Lung (tissue), 12 donors: ENCODE measurements around the gene PANK3. TPM values are rescaled to one million over a fixed set of nuclear protein-coding genes. Genes with fewer than 3 reads are reported as not detected.
A peak's percentile ranks its signal among the peaks of the same experiment; 100 is the strongest.
"Not testable (repeated sequence)": the region's sequence is repeated elsewhere in the genome, so short reads cannot be mapped to it uniquely, and the experiment has no call there.

Experiments
- ATAC-seq: fragments of 200-7000 bp; cut with Tn5 transposase; one replicate; pipeline ENCODE4 v1.9.1; 2020; ENCODE audit warnings: moderate number of reproducible peaks; ENCODE audit not compliant: insufficient read depth, low FRiP score
- DNase-seq, 3 donors: peaks; one replicate each; pipeline ENCODE4 v3.0.0-alpha.2; 2013 to 2017
- H3K27ac ChIP-seq, 2 donors: one replicate each; pipeline ENCODE4 v1.5.1; 2013; ENCODE audit warnings: mild to moderate bottlenecking in 2 of 2, moderate library complexity in 2 of 2, control low read depth in 1 of 2, inconsistent platforms in 1 of 2, low read depth in 1 of 2, low read length in 1 of 2
- H3K27me3 ChIP-seq, 3 donors: one replicate each; pipeline ENCODE4 v1.5.1; 2013; ENCODE audit warnings: low read length in 2 of 3; ENCODE audit not compliant: control insufficient read depth in 3 of 3, insufficient read depth in 3 of 3
- H3K36me3 ChIP-seq, 4 donors: one replicate each; pipeline ENCODE4 v1.5.1; 2013; ENCODE audit warnings: low read length in 4 of 4, mild to moderate bottlenecking in 1 of 4, moderate library complexity in 1 of 4; ENCODE audit not compliant: control insufficient read depth in 4 of 4, insufficient read depth in 4 of 4
- H3K4me1 ChIP-seq, 5 donors: one replicate each; pipeline ENCODE4 v1.5.1; 2013; ENCODE audit warnings: low read length in 5 of 5, mild to moderate bottlenecking in 2 of 5, moderate library complexity in 1 of 5; ENCODE audit not compliant: control insufficient read depth in 5 of 5, insufficient read depth in 5 of 5
- H3K4me3 ChIP-seq: one replicate; pipeline ENCODE4 v1.5.1; 2013; ENCODE audit warnings: mild to moderate bottlenecking, control low read depth, moderate library complexity
- H3K9ac ChIP-seq, 2 donors: one replicate each; pipeline ENCODE4 v1.5.1; 2013; ENCODE audit warnings: low read length in 2 of 2, control low read depth in 1 of 2; ENCODE audit not compliant: insufficient read depth in 1 of 2
- H3K9me3 ChIP-seq, 4 donors: one replicate each; pipeline ENCODE4 v1.5.1; 2013; ENCODE audit warnings: low read length in 3 of 4, mild to moderate bottlenecking in 1 of 4, moderate library complexity in 1 of 4; ENCODE audit not compliant: control insufficient read depth in 4 of 4, insufficient read depth in 3 of 4
- WGBS, 2 donors: extraction: QIAGEN DNeasy Blood & Tissue Kit; methylation state at CpG; one replicate each; pipeline ENCODE4 v1.1.7; 2013; 5-methylcytosine and 5-hydroxymethylcytosine counted together
- polyA plus RNA-seq, 2 donors: library from polyadenylated mRNA; stranded (reverse); fragments of 200-250 nt; gene quantifications; one replicate each; pipeline ENCODE4 v1.2.1, GENCODE V29; 2013
- total RNA-seq, 2 donors: library from RNA; depleted of rRNA in 1 of 2; stranded (reverse); fragments of >200 nt in 1 of 2; gene quantifications; one replicate each; pipeline ENCODE4 v1.2.1, GENCODE V29; 2014 to 2021
- TF ChIP-seq, protein P1 (sequence below): IDR thresholded peaks from 2 replicates; pipeline ENCODE4 v1.5.1; 2012; ENCODE audit warnings: mild to moderate bottlenecking; ENCODE audit errors: control extremely low read depth, extremely low read depth
- donor health status: control.
- donor health status: control.
- donor health status: Bipolar disorder and iron deficiency.
- donor health status: healthy.
- donor health status: DM: yes; HTN: yes; CAD: no.

Gene PANK3
- total and polyA plus RNA-seq, 4 donors, result 6.4 to 71.6 (median 30.9) TPM

GRCh38 chr5:168585119-168585856 is 6.1 kb upstream of the PANK3 start:
- DNase-seq, result peak in 2 of 3 donors; percentile 34 to 43
- WGBS, 2 donors, result 70% methylated on average over 5 of the region's 5 CpGs

DNA sequence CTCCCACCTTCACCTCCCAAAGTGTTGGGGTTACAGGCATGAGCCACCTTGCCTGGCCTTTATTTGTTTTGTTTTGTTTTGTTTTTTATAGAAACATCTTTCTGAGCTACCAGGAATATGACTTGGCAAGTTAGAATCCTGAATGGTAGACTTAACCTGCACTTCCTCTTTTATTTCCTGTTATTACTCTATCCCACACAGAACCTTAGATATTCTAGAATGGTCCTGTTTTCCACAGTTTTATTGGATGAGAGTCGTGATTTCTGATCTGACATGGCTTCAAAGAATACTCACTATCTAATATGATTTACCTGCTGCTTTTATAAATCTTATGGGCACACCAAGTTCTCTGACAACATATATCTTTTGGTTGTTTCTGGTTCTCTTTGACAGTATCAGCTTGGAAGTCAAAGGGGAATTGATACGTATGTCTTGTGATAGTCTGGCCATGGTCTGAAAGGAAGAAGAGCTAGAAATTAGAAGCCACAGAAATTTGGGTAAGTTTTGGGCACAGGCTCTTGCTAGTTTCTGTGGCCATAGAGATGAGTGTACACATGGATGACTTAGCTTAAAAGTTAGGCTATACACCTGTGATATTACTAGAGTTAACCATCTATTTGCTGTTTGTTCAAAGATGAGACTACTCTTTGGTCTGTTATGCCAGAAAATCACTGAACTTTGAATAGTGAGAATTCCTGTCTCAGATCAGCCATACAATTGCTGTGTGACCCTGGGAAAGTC is 4.7 kb upstream of the PANK3 start:
- H3K9ac ChIP-seq, result no peak overlapping the region
- H3K9me3 ChIP-seq, result peaks cover 0 to 3% (median 0%) of the 10 kb centered on the region in 4 donors
- H3K4me1 ChIP-seq, result peaks cover 0 to 5% (median 0%) of the 10 kb centered on the region in 5 donors
- TF ChIP-seq, protein P1, sequence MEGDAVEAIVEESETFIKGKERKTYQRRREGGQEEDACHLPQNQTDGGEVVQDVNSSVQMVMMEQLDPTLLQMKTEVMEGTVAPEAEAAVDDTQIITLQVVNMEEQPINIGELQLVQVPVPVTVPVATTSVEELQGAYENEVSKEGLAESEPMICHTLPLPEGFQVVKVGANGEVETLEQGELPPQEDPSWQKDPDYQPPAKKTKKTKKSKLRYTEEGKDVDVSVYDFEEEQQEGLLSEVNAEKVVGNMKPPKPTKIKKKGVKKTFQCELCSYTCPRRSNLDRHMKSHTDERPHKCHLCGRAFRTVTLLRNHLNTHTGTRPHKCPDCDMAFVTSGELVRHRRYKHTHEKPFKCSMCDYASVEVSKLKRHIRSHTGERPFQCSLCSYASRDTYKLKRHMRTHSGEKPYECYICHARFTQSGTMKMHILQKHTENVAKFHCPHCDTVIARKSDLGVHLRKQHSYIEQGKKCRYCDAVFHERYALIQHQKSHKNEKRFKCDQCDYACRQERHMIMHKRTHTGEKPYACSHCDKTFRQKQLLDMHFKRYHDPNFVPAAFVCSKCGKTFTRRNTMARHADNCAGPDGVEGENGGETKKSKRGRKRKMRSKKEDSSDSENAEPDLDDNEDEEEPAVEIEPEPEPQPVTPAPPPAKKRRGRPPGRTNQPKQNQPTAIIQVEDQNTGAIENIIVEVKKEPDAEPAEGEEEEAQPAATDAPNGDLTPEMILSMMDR, result no peak
- no peak overlapping the region for H3K27ac ChIP-seq
- H3K4me3 ChIP-seq, result no peak overlapping the region
- ATAC-seq (no peak), DNase-seq (no peak)
- H3K27me3 ChIP-seq, result no peaks in the 10 kb centered on the region
- WGBS, 2 donors, result 59 to 71% methylated on average over 2 of the region's 2 CpGs
- peaks cover 0 to 1% (median 0%) of the 10 kb centered on the region in 4 donors for H3K36me3 ChIP-seq

More at GRCh38 chr5:168585119-168585856, 6.1 kb upstream of the PANK3 start:
- Histone ChIP-seq H3K36me3 (no peaks in the 10 kb centered on the region), H3K27me3 (no peaks in the 10 kb centered on the region), H3K4me1 (peaks cover 0 to under 1% (median 0%) of the 10 kb centered on the region in 5 donors), H3K4me3 (no peak overlapping the region), H3K9ac (no peak overlapping the region), H3K9me3 (peaks cover 0 to 3% (median 0%) of the 10 kb centered on the region in 4 donors), H3K27ac (no peak overlapping the region)
- ATAC-seq, result no peak
- TF ChIP-seq, protein P1, result no peak

GRCh38 chr5:168580814-168581469 is 1.8 kb upstream of the PANK3 start:
- H3K36me3 ChIP-seq, H3K27me3 ChIP-seq, ATAC-seq, H3K4me3 ChIP-seq, H3K27ac ChIP-seq, H3K9me3 ChIP-seq, H3K9ac ChIP-seq: not testable (repeated sequence)
- DNase-seq, result peak in 1 of 3 donors; percentile 22
- 92 to 96% methylated on average over 7 of the region's 7 CpGs for WGBS, 2 donors
- H3K4me1 ChIP-seq, result peaks cover 0 to 11% (median 6%) of the 10 kb centered on the region in 5 donors

- DNase-seq (no peak), ATAC-seq (no peak)
- TF ChIP-seq, protein P1, result no peak
- WGBS, 2 donors, result 43 to 58% methylated on average over 3 of the region's 3 CpGs
- no peaks in the 10 kb centered on the region for H3K27me3 ChIP-seq
- peak overlapping the region; percentile 91 to 96 for H3K27ac ChIP-seq
- H3K4me1 ChIP-seq, result peaks cover 0 to 13% (median 6%) of the 10 kb centered on the region in 5 donors
- peak overlapping the region; percentile 29 to 92 for H3K9ac ChIP-seq
- H3K36me3 ChIP-seq, result peaks cover 0 to 4% (median 0%) of the 10 kb centered on the region in 4 donors
- H3K4me3 ChIP-seq, result no peak overlapping the region
- H3K9me3 ChIP-seq, result no peaks in the 10 kb centered on the region
Observed at GRCh38 chr5:168580227-168580508, 1.0 kb upstream of the PANK3 start.
